ENCODE data around the gene PI4KB.

DNA sequence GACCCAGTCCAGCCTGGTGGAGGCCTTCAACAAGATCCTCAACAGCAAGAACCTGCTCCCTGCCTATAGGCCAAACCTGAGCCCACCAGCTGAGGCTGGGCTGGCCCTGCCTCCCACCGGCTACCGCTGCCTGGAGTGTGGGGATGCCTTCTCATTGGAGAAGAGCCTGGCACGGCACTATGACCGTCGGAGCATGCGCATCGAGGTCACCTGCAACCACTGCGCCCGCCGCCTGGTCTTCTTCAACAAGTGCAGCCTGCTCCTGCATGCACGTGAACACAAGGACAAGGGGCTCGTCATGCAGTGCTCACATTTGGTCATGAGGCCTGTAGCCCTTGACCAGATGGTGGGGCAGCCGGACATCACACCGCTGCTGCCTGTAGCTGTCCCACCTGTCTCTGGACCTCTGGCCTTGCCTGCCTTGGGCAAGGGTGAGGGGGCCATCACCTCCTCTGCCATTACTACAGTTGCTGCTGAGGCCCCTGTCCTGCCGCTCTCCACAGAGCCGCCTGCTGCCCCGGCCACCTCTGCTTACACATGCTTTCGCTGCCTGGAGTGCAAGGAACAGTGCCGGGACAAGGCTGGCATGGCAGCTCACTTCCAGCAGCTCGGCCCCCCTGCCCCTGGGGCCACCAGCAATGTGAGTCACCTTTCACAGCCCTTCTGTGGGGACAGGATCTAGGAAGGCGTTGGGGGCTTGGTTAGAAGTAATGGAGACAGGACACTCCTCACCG, 39.3 kb downstream of the PI4KB start:
- TF ChIP-seq POLR2A (IDR thresholded peaks at IDR 0.05; ENCODE audit: low read length) (no peak), GATA1 (IDR thresholded peaks at IDR 0.05; ENCODE audit: low read depth, low read length) (no peak)
